Mammary epithelial cell (primary cell): ENCODE data around the gene NEIL3.

Source experiments
- CTCF ChIP-seq, 2 donors: IDR thresholded peaks in 1 of 2; conservative IDR thresholded peaks in 1 of 2; 2 replicates each; pipeline ENCODE4 v1.5.1; 2011 to 2012; ENCODE audit warnings: inconsistent platforms in 2 of 2, low read length in 2 of 2, mild to moderate bottlenecking in 2 of 2, control low read depth in 1 of 2, low read depth in 1 of 2; ENCODE audit not compliant: insufficient read depth in 1 of 2; ENCODE audit errors: extremely low read depth in 1 of 2
- EZH2 ChIP-seq: IDR thresholded peaks from 2 replicates; pipeline ENCODE4 v1.6.1; 2012; ENCODE audit warnings: low read length, inconsistent platforms, borderline replicate concordance

GRCh38 chr4:177275999-177276398, 33.7 kb upstream of the NEIL3 start:
- TF ChIP-seq EZH2 (no peak), CTCF (conservative IDR thresholded peaks at IDR 0.05 in 1 of 2, IDR thresholded peaks at IDR 0.05 in 1 of 2; ENCODE audit: extremely low read depth in 1 of 2, insufficient read depth in 1 of 2, low read depth in 1 of 2, low read length in 2 of 2) (no peak)
